ENCODE results near the gene HARS1. TPM values are rescaled to one million over a fixed set of nuclear protein-coding genes. Genes with fewer than 3 reads are reported as not detected.

HARS1 gene
- polyA plus RNA-seq, 3 donors = 28.4 to 34.3 (median 31.9) TPM

- TF ChIP-seq CTCF (IDR thresholded peaks at IDR 0.05) = no peak
- WGBS (ENCODE audit: insufficient coverage) = 11% methylated on average over 36 of the region's 36 CpGs
- peaks cover 30 to 51% of the 10 kb centered on the region in 2 donors for H3K36me3 Mint-ChIP-seq
- peaks cover 0 to 5% (median 0%) of the 10 kb centered on the region in 3 donors for H3K27me3 Mint-ChIP-seq (ENCODE audit: low read depth in 3 of 3)
- Histone ChIP-seq H3K9me3 (replicated peaks in 1 of 2; ENCODE audit: control insufficient read depth in 1 of 2, insufficient read depth in 1 of 2, low read length in 2 of 2) (peaks cover 0 to 10% of the 10 kb centered on the region in 2 donors), H4K20me1 (ENCODE audit: insufficient read depth, low read length) (peaks cover 31% of the 10 kb centered on the region), H3K4me1 (ENCODE audit: control insufficient read depth in 1 of 2, insufficient read depth in 2 of 2, low read length in 2 of 2) (peaks cover 30 to 64% of the 10 kb centered on the region in 2 donors), H3K79me2 (ENCODE audit: insufficient read depth, low read length) (peaks cover 55% of the 10 kb centered on the region), H3K9ac (ENCODE audit: insufficient read depth, low read length, poor library complexity, severe bottlenecking) (peak overlapping the region; percentile 89), H2AFZ (ENCODE audit: insufficient read depth, low read depth, low read length, poor library complexity, severe bottlenecking) (no peak overlapping the region), H3K36me3 (replicated peaks in 1 of 2; ENCODE audit: control insufficient read depth in 1 of 2, insufficient read depth in 2 of 2, low read length in 2 of 2) (peaks cover 14 to 24% of the 10 kb centered on the region in 2 donors), H3K4me2 (replicated peaks; ENCODE audit: extremely low read depth, low read length, poor library complexity, severe bottlenecking) (peak overlapping the region; percentile 100), H3K4me3 (replicated peaks in 1 of 3; ENCODE audit: low read depth in 2 of 3, low read length in 3 of 3) (peak overlapping the region; percentile 76 to 98 (median 97)), H3K27ac (ENCODE audit: low read depth in 1 of 2, low read length in 2 of 2) (peak overlapping the region; percentile 96 to 97), H3K27me3 (ENCODE audit: control insufficient read depth in 2 of 2, insufficient read depth in 2 of 2, low read length in 2 of 2) (no peaks in the 10 kb centered on the region)
- intact Hi-C loops (cut with micrococcal nuclease) = loop anchor here (2.0 to 5.0 kb wide), 2 partner anchors 21 to 35 kb away; no protein-coding TSS in a partner anchor
- H3K9me3 Mint-ChIP-seq = peaks cover 4 to 17% (median 12%) of the 10 kb centered on the region in 7 donors
- peak in 1 of 3 donors; percentile 12 for DNase-seq
- H3K27ac Mint-ChIP-seq = peak overlapping the region; percentile 97 to 99 (median 98)
- peak overlapping the region; percentile 92 to 100 for H3K4me3 Mint-ChIP-seq
- peaks cover 56% of the 10 kb centered on the region for H3K4me1 Mint-ChIP-seq
These were observed 59.3 kb downstream of the HARS1 start for GRCh38 chr5:140631831-140632365.

- Mint-ChIP-seq H3K4me1 (peaks cover 55% of the 10 kb centered on the region), H3K9me3 (peaks cover 4 to 17% (median 12%) of the 10 kb centered on the region in 7 donors), H3K36me3 (peaks cover 33 to 51% of the 10 kb centered on the region in 2 donors), H3K27me3 (ENCODE audit: low read depth in 3 of 3) (peaks cover 0 to 4% (median 0%) of the 10 kb centered on the region in 3 donors), H3K27ac (peak overlapping the region; percentile 97 to 99 (median 98)), H3K4me3 (peak overlapping the region; percentile 92 to 100)
- Histone ChIP-seq H3K36me3 (replicated peaks in 1 of 2; ENCODE audit: control insufficient read depth in 1 of 2, insufficient read depth in 2 of 2, low read length in 2 of 2) (peaks cover 14 to 24% of the 10 kb centered on the region in 2 donors), H4K20me1 (ENCODE audit: insufficient read depth, low read length) (peaks cover 31% of the 10 kb centered on the region), H3K27ac (ENCODE audit: low read depth in 1 of 2, low read length in 2 of 2) (peak overlapping the region; percentile 96 to 97), H3K4me1 (ENCODE audit: control insufficient read depth in 1 of 2, insufficient read depth in 2 of 2, low read length in 2 of 2) (peaks cover 30 to 62% of the 10 kb centered on the region in 2 donors), H3K4me3 (replicated peaks in 1 of 3; ENCODE audit: low read depth in 2 of 3, low read length in 3 of 3) (peak overlapping the region; percentile 76 to 98 (median 97)), H3K9ac (ENCODE audit: insufficient read depth, low read length, poor library complexity, severe bottlenecking) (peak overlapping the region; percentile 89), H3K9me3 (replicated peaks in 1 of 2; ENCODE audit: control insufficient read depth in 1 of 2, insufficient read depth in 1 of 2, low read length in 2 of 2) (peaks cover 0 to 10% of the 10 kb centered on the region in 2 donors), H3K4me2 (replicated peaks; ENCODE audit: extremely low read depth, low read length, poor library complexity, severe bottlenecking) (peak overlapping the region; percentile 100), H2AFZ (ENCODE audit: insufficient read depth, low read depth, low read length, poor library complexity, severe bottlenecking) (peak overlapping the region; percentile 15), H3K27me3 (ENCODE audit: control insufficient read depth in 2 of 2, insufficient read depth in 2 of 2, low read length in 2 of 2) (no peaks in the 10 kb centered on the region), H3K79me2 (ENCODE audit: insufficient read depth, low read length) (peaks cover 55% of the 10 kb centered on the region)
- intact Hi-C loops (cut with micrococcal nuclease) = loop anchor here (5.0 kb wide), 1 partner anchor 34 kb away; no protein-coding TSS in a partner anchor
- TF ChIP-seq CTCF (IDR thresholded peaks at IDR 0.05) = no peak
- no CpG with 5 or more reads among the region's 4 CpGs for WGBS (ENCODE audit: insufficient coverage)
- peak; percentile 80 to 94 (median 91) for DNase-seq
These were observed 60.1 kb downstream of the HARS1 start for GRCh38 chr5:140631036-140631417.

Measured in CD14-positive monocyte (primary cell).